Inflammatory macrophage treated with lipopolysaccharide for 4 hours (primary cell): ENCODE measurements around the gene PRSS2.
"Not testable (repeated sequence)": the region's sequence is repeated elsewhere in the genome, so short reads cannot be mapped to it uniquely, and the experiment has no call there.

Experiments
- DNase-seq: peaks from one replicate; pipeline ENCODE4 v3.0.0-alpha.2; 2020

The PRSS2 gene

DNA sequence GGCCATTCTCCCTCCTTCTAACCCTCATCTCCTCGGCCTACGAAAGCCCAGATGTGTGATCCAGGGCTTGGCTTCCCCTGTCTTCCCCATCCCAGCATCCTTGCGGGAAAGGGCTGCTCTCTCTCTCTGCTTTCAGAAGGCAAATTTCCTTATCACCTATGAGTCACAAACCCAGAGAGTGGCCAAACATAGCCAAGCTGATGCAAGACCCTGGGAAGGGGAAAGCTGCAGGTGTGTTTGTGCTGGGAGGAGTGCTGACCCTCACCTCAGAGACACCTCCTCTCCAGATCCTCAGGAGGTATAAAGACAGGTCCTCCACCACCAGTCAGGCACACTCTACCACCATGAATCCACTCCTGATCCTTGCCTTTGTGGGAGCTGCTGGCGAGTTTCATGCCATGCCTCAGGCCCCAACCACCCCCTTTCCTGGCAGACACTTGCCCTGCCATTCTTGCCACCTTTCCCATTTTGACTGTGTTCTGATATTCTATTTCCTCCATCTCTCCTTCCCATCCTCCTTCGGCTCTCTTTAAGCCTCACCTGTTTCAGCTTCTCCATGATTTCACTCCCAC is 10.6 kb upstream of the PRSS2 start:
- no peak for DNase-seq

GRCh38 chr7:142761606-142762005 is 9.2 kb upstream of the PRSS2 start:
- not testable (repeated sequence) for DNase-seq

DNA sequence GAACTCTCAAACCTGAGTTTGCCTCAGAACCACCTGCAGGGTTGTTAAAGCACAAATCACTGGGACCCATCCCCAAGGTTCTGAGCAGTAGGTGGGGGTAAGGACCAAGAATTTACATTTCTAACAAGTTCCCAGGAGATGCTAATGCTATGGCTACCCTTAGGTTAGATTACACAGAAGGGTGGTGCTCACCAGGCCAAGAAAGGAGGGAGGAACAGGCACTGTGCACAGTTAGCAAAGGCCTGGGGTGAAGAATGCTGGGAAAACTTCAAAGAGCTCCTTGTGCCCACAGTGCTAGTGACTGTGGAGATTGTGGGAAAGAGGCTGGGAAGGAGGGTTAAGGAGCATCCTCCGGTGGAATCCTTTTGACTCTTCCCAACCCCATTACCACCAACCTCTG is 8.7 kb upstream of the PRSS2 start:
- DNase-seq, result no peak

DNA sequence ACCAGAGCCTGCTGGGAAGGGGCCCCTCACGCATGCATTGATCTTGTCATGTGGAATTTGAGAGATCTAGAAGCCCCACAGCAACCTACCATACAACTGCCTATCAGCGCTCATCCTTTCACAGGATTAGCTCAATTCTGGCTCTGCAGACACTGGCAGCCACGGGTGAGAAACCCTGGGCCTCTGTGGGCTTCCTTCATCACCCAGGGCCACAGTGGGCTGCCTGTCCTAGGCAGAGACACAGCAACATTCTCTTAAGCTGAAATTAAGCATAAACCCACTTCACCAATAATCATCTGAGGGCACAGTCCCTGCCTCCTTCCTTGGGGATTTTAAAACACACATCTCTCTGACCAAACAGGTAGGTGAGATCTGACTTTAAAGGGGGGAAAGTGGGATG is 3.3 kb upstream of the PRSS2 start:
- DNase-seq, result no peak

- DNase-seq, result no peak
Measured at GRCh38 chr7:142767861-142768260, 2.9 kb upstream of the PRSS2 start.

DNA sequence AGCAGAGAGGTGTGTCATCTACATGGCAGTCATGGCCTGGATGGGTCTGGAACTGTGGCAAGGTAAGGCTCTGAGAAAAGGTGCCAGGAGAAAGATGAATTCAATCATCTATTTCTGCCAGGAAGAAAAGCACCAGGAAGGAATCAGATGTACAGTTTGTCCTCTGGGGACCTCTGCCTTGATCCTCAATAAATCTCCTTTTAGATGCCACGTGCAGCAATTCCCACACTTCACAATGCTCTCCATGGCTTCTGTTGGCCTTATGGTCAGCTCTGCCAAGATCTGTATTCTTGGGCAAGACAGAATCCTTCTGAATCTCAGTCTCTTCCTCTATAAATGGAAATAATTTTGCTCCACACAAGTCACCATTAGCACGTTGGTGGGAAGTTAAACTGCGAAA is 1.9 kb upstream of the PRSS2 start:
- DNase-seq, result not testable (repeated sequence)

DNA sequence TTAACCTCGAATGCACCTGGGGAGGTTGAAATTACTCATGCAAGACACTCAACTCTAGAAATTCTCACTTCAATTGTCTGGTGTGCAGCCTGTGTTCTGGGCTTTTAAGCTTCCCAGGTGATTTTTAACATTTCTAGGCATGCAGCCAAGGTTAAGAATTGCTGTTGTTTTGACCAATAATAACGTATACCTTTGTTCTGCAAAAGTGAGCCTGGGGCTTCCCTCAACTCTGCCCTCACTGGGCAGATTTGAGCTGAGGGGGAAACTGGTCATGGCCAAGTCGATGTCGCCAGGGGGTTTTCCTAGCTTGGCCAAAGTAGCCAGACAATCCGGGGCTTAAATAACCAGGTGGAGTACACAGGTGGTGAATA is 568 bp downstream of the PRSS2 start:
- DNase-seq, result no peak

- no peak for DNase-seq
Measured at GRCh38 chr7:142772051-142772450, 1.3 kb downstream of the PRSS2 start.

DNA sequence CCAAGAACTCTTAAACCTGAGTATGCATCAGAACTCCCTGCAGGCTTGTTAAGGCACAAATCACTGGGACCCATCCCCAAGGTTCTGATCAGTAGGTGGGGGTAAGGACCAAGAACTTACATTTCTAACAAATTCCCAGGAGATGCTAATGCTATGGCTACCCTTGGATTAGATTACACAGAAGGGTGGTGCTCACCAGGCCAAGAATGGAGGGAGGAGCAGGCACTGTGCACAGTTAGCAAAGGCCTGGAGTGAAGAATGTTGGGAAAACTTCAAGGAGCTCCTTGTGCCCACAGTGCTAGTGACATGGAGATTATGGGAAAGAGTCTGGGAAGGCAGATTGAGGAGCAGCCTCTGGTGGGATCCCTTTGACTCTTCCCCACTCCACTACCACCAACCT is 1.9 kb downstream of the PRSS2 start:
- DNase-seq, result no peak

- DNase-seq, result no peak
Measured at GRCh38 chr7:142773230-142773629, 2.5 kb downstream of the PRSS2 start.

DNA sequence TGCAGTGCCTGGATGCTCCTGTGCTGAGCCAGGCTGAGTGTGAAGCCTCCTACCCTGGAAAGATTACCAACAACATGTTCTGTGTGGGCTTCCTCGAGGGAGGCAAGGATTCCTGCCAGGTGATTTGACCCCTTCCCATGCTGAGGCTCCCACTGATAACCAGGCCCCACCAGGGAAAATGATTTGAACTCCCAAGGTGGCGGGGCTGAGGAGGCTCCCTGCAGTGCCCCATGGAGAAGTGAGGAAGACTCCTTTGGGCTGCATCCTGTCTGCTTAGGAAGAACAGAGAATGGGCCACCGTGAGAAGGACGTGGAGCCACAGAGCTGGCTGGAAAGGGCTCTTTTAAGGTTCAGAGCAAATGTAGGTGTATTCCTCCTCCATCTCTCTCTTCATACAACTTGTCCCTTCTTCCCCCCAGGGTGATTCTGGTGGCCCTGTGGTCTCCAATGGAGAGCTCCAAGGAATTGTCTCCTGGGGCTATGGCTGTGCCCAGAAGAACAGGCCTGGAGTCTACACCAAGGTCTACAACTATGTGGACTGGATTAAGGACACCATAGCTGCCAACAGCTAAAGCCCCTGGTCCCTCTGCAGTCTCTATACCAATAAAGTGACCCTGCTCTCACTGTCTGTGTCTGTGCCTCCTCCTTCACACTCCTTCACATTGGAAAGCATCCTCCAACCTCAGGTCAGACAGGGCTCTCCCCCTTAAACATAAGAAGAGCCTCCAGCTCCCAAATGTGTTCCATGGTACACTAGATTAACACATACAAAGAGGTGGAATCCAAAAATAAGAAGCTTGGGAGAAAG is 3.4 kb downstream of the PRSS2 start:
- no peak for DNase-seq

GRCh38 chr7:142774826-142775225 is 4.1 kb downstream of the PRSS2 start:
- DNase-seq, result no peak

DNA sequence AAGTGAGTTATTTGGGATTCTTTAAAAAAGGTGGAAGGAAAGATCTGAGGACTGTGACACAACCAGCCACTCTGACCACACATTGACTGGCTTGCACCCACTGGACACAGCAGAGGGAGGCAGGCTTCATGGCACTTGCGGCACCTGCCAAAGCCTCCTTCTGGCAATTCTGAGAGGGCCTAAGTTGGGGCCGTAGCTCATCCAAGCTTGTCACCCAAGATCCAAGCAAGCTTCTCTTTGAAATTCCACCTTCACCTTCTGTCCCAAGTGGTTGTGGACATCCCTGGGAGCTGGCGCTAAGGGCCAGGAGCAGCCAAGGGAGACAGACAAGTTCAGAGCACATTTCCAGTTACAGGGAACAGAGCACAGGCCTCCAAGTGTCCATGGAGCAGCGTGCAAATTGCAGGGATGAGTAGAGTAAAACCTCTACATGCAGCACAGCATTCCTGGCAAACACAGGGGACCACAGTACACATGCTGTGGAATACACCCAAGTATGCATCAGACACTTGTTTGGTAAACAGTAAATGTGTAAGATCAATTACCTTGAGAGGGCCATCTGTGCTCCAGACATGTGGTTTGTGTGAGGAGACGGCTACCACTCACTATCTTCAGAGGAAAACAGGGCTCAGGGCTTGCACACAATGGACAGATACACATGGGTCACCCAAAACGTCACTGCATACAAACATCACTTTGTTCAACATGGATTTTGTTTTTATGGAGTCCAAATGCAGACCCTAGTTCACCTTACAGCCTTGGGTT is 4.8 kb downstream of the PRSS2 start:
- not testable (repeated sequence) for DNase-seq

GRCh38 chr7:142776206-142776844 is 5.6 kb downstream of the PRSS2 start:
- DNase-seq, result no peak

- not testable (repeated sequence) for DNase-seq
Measured at GRCh38 chr7:142776845-142777225, 6.1 kb downstream of the PRSS2 start.

DNA sequence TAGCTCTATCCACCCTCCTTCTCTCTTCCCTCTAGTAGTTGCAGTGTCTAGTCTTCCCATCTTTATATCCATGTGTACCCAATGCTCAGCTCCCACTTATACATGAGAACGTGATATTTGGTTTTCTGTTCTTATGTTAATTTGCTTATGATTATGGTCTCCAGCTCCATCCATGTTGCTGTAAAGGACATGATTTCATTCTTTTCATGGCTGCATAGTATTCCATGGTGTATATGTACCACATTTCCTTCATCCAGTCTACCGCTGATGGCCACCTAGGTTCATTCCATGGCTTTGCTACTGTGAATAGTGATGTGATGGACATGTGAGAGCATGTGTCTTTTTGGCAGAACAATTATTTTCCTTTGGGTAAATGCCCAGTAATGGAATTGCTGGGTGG is 6.5 kb downstream of the PRSS2 start:
- no peak for DNase-seq

DNA sequence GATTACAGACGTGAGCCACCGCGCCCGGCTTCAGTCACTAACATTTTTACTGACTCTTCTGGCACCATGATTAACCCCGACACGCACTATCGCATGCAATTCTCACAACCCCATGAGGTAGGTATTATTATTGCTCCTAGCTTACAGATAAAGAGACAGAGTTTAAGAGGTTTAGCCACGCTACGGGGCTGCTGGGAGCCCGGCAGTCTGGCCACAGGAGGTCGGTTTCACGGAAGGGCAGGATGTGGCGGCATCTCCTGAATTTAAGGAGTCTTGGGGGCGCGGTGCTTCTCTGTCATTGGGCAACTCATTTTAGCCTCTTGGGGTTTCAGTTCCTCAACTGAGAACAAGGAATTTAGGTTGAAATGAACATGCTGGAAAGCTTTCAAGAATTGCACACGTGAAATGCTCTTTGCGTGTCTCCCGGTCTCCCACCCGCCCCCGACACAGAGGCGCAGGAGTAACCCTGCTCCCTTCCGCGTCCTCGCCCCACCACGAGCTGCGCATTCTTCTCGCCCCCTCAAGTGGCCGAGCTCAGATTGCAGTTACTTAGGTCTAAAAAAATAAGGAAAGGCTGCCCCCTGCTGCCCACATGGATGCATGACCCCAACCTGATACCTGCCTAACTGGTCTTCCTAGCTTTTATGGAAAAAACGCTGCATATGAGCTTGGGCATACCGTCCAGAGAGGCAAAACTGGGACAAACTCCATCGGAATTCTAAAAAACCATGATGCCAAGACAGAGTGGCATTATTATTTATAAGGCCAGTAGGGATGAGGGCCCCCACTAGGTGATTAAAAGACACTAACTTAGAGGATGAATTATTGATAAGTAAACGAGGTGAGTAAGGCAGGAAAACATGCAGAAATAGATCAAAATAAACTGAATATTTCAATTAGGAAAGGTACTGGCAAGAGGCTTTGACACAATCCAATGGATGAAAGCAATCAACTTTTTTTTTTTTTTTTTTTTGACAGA is 12.4 kb downstream of the PRSS2 start:
- peak; percentile 82 for DNase-seq

- no peak for DNase-seq
Measured at GRCh38 chr7:142784096-142784495, 13.3 kb downstream of the PRSS2 start.

GRCh38 chr7:142784716-142785115 is 13.9 kb downstream of the PRSS2 start:
- no peak for DNase-seq

GRCh38 chr7:142785841-142786250 is 15.1 kb downstream of the PRSS2 start:
- DNase-seq, result no peak

- DNase-seq, result no peak
Measured at GRCh38 chr7:142787034-142787768, 16.4 kb downstream of the PRSS2 start.

DNA sequence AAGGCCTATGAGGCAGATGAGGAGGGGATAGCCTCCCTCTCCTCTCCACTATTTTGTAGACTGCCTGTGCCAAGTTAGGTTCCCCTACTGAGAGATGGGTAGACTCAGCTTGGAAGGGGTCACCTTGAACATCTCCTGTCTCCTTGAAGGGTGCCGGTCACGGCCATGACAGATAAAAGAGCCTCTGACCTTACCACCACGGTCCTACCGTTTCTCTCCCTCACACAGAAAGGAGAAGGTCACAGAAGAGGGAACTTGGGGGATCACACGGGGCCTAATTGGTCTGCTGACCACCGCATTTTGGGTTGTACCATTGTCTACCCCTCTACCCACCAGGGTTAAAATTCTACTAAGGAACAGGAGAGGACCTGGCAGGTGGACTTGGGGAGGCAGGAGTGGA is 17.0 kb downstream of the PRSS2 start:
- DNase-seq, result no peak
